Testis (tissue), 3 donors: ENCODE data around the gene CIITA. TPM values are rescaled to one million over a fixed set of nuclear protein-coding genes. Genes with fewer than 3 reads are reported as not detected.
"Not testable (repeated sequence)": the region's sequence is repeated elsewhere in the genome, so short reads cannot be mapped to it uniquely, and the experiment has no call there.

ENCODE experiments used
- DNase-seq: peaks from one replicate; pipeline ENCODE4 v3.0.0-alpha.2; 2019
- H3K27ac ChIP-seq, 2 donors: fragments of 200-600 bp; sonication (generic); one replicate each; pipeline ENCODE4 v1.5.1; 2019
- H3K27me3 ChIP-seq: fragments of 200-600 bp; sonication (generic); one replicate; pipeline ENCODE4 v1.5.1; 2019
- H3K36me3 ChIP-seq: fragments of 200-600 bp; sonication (generic); one replicate; pipeline ENCODE4 v1.5.1; 2017; ENCODE audit warnings: low read depth; ENCODE audit errors: missing control alignments
- H3K4me1 ChIP-seq: fragments of 200-600 bp; sonication (generic); one replicate; pipeline ENCODE4 v1.5.1; 2019
- H3K4me3 ChIP-seq, 2 donors: fragments of 200-600 bp; sonication (generic); one replicate each; pipeline ENCODE4 v1.5.1; 2017 to 2019
- H3K9me3 ChIP-seq: fragments of 200-600 bp; sonication (generic); one replicate; pipeline ENCODE4 v1.5.1; 2017
- CTCF ChIP-seq, 3 experiments: fragments of 450-650 bp in 2 of 3; fragments of 200-600 bp in 1 of 3; sonication (generic) in 1 of 3; IDR thresholded peaks; one replicate each; pipeline ENCODE4 v1.5.1; 2016 to 2019; ENCODE audit warnings: antibody characterized with exemption in 3 of 3, mild to moderate bottlenecking in 2 of 3, moderate library complexity in 1 of 3
- POLR2A ChIP-seq: fragments of 450-650 bp; IDR thresholded peaks from one replicate; pipeline ENCODE4 v1.6.1; 2017; ENCODE audit warnings: antibody characterized with exemption, mild to moderate bottlenecking, moderate library complexity
- WGBS, 2 donors: methylation state at CpG; one replicate each; pipeline ENCODE4 v1.1.5; 2018; 5-methylcytosine and 5-hydroxymethylcytosine counted together
- intact Hi-C: fragments of 100-400 bp; cut with DNase I; formaldehyde crosslinking; loops from one replicate; pipeline ENCODE4 v1.15.1; 2023; ENCODE audit warnings: low total_unique reads
- polyA plus RNA-seq: library from polyadenylated mRNA; stranded (reverse); fragments of 350-450 nt; fragmentation: Illumina TruSeq; extraction: RNeasy Lipid Tissue Mini Kit (QIAGEN cat#74804); gene quantifications from one replicate; pipeline ENCODE4 v1.2.3, GENCODE V29; 2014; ENCODE audit warnings: low read depth, low replicate concordance; ENCODE audit not compliant: insufficient read depth
- total RNA-seq, 2 donors: library from RNA; depleted of rRNA; stranded (reverse); fragments of >200 nt; gene quantifications; one replicate each; pipeline ENCODE4 v1.2.3, GENCODE V29; 2016

The CIITA gene
- total and polyA plus RNA-seq, 3 donors from 2014 or later, result 6.3 to 16.0 (median 9.5) TPM

GRCh38 chr16:10966129-10966528 is 89.1 kb downstream of the CIITA start:
- Histone ChIP-seq H3K27ac (no peak overlapping the region), H3K36me3 (no peaks in the 10 kb centered on the region), H3K9me3 (no peaks in the 10 kb centered on the region), H3K4me3 (no peak overlapping the region), H3K4me1 (peaks cover 3% of the 10 kb centered on the region), H3K27me3 (no peaks in the 10 kb centered on the region)
- 88 to 93% methylated on average over 5 of the region's 5 CpGs for WGBS, 2 donors
- no peak for TF ChIP-seq POLR2A
- no peak for TF ChIP-seq CTCF (IDR thresholded peaks at IDR 0.05)
- no peak for DNase-seq
- intact Hi-C loops, result no loop called here

- WGBS, 2 donors, result 78 to 81% methylated on average over 4 of the region's 4 CpGs
Observed at GRCh38 chr16:10966559-10966958, 89.6 kb downstream of the CIITA start.

GRCh38 chr16:10967986-10968385 is 91.0 kb downstream of the CIITA start:
- peak; percentile 59 for DNase-seq
- Histone ChIP-seq H3K4me1 (peaks cover 15% of the 10 kb centered on the region), H3K27ac (no peak overlapping the region), H3K4me3 (no peak overlapping the region), H3K36me3 (no peaks in the 10 kb centered on the region), H3K27me3 (no peaks in the 10 kb centered on the region), H3K9me3 (no peaks in the 10 kb centered on the region)
- no peak for TF ChIP-seq POLR2A
- TF ChIP-seq CTCF (IDR thresholded peaks at IDR 0.05), result no peak
- intact Hi-C loops, result no loop called here
- WGBS, 2 donors, result 61 to 65% methylated on average over 5 of the region's 5 CpGs

More at GRCh38 chr16:10966559-10966958, 89.6 kb downstream of the CIITA start:
- H3K36me3 ChIP-seq, H3K4me1 ChIP-seq, H3K27me3 ChIP-seq, intact Hi-C loops, H3K4me3 ChIP-seq, H3K9me3 ChIP-seq, DNase-seq, H3K27ac ChIP-seq: not testable (repeated sequence)

- H3K36me3 ChIP-seq, result no peaks in the 10 kb centered on the region
- no peak for TF ChIP-seq CTCF (IDR thresholded peaks at IDR 0.05)
- TF ChIP-seq POLR2A, result no peak
Observed at GRCh38 chr16:10968498-10968897, 91.5 kb downstream of the CIITA start.

GRCh38 chr16:10969615-10970014 is 92.6 kb downstream of the CIITA start:
- WGBS, 2 donors, result 44 to 48% methylated on average over 1 of the region's 1 CpG
- no peaks in the 10 kb centered on the region for H3K27me3 ChIP-seq
- TF ChIP-seq POLR2A, result no peak
- no peak for TF ChIP-seq CTCF (IDR thresholded peaks at IDR 0.05)
- H3K4me3 ChIP-seq, result no peak overlapping the region
- H3K4me1 ChIP-seq, result peaks cover 12% of the 10 kb centered on the region
- no peak for DNase-seq
- H3K9me3 ChIP-seq, result no peaks in the 10 kb centered on the region
- no peaks in the 10 kb centered on the region for H3K36me3 ChIP-seq
- H3K27ac ChIP-seq, result no peak overlapping the region
- intact Hi-C loops, result loop anchor here (5.0 kb wide), 1 partner anchor 288 kb away; the partner anchor contains the start of gene SOCS1

More at GRCh38 chr16:10968498-10968897, 91.5 kb downstream of the CIITA start:
- no peak overlapping the region for H3K27ac ChIP-seq
- H3K4me3 ChIP-seq, result no peak overlapping the region
- H3K9me3 ChIP-seq, result no peaks in the 10 kb centered on the region
- no peaks in the 10 kb centered on the region for H3K27me3 ChIP-seq
- DNase-seq, result no peak
- WGBS, 2 donors, result 77 to 83% methylated on average over 3 of the region's 3 CpGs
- intact Hi-C loops, result no loop called here
- H3K4me1 ChIP-seq, result peaks cover 15% of the 10 kb centered on the region
